ENCODE measurements around the gene DNAH3.
A peak's percentile ranks its signal among the peaks of the same experiment; 100 is the strongest.

DNAH3 gene

DNA sequence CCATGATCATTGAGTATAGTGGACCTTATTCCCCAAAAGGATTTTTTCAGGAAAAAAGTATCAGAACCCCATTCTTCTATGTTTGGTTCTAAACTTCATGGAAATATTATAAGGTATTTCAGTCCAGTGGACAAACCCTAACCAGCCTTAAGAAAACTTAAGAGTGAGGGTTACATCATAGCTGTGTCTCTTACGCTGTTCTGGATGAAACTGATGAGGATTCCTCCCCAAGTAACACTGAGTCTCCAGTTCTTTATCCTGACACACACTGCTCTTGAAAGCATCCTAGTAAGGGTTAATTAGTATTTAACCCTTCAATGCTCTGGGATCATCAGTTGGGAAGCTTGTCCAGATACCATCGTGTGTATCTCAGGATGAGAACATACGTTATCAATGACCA lies 245.1 kb downstream of the DNAH3 start:
- no peak for DNase-seq (ENCODE audit: low spot score)

DNA sequence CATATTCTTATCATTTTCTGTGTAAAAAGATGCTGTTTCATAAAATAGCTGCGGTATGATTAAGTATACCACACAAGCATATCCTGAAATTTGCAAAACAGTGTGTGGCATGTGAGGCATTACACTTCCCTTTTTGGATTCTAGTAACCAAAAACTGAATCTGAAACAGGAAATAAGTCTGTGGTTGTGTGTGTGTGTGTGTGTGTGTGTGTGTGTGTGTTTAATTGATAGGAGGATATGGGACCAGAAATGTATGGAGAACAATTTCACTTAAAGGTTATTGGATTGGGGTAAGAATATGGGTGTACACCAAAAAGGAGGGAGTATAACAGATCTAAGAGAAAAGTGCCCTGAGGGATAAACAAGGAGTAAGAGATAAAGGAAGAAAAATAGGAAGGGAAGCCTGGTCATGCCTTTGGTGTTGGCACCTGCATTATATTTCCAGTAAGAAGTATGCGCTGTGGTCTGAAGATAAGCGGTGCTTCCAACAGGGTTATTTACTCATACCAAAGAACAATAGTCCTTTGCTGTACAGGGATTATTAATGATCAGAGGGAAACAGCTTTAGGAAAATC lies 246.1 kb downstream of the DNAH3 start:
- peak; percentile 30 for DNase-seq (ENCODE audit: low spot score)

DNA sequence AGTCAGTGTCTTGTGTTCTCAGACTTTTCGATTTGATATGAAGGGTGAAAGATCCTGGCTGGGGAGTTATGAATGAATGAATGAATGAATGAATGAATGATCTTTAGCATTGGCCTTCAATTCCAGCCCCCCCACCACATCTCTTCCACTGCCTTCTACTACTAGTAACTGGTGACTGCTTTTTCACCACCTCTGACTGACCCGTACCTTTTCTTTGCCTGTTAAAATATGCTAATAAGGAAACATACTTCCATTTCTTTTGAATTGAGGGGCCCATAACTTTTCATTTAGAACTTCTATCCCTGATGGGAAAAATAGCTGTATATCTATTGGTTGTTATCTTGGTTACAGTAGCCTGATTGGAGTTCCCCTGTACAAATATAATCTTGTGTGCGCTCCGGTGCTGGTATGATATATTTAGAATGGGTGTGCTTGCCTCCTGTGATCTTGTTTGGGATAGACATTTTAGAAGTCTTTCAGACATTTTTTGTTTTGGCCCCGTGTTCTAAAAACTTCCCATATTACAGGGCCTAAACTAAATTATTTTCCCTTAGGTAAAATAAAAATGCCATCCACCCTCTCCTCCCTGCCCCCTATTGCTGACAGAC lies 246.6 kb downstream of the DNAH3 start:
- DNase-seq (ENCODE audit: low spot score) = no peak

DNA sequence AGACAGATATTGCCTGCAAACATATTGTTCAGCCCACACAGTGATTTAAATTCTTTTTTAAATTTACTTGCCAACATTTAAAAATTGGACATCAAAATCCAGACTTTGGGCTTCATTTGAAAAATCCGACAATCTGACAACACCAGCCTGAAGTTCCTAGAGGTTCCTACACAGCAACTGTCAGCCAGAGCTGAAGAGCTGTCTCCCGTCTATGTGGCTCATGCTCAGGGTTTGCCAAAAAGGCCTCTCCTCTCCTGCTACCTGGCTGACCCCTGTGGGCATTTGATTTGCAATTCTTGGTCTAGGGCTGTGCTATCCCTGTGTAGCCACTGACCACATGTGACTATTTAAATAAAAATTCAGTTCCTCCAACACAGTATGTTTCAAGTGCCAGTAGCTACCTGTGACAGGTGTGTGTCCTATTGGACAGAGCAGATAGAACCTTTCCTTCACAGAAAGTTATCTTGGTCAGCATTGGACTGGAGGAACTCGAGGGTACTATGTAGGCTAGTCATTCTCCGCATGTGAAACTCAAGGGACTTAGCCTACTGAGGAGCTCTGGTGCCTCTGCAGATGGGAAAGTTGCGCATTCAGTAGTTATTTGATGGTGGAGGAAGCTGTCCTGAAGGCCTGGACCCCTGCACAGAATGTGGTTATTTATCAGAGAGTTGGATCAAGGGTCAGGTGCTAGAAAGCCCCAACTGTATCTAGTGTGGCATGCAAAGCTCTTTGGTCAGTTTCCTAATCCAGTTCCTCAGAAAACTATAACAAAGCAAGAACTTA lies 247.3 kb downstream of the DNAH3 start:
- DNase-seq (ENCODE audit: low spot score) = no peak

DNA sequence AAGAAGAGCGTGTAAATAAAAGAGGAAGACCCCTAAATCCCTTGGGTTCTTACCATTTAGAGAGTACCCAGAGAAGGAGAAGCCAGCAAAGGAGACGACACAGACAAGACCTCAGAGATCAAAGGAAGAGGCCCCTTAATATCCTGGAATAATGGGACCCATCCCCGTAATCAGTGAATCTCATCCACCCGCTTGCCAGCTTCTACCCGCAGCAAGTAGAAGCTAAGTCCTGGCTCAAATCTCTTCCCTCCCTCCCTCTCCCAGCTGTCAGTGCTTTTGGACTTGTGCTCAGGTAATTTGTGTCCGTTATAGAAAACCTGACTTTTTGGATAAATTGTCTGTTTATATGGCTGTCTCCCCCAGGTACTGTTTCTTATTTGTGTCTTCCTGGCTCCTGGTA lies 248.2 kb downstream of the DNAH3 start:
- DNase-seq (ENCODE audit: low spot score) = no peak

DNA sequence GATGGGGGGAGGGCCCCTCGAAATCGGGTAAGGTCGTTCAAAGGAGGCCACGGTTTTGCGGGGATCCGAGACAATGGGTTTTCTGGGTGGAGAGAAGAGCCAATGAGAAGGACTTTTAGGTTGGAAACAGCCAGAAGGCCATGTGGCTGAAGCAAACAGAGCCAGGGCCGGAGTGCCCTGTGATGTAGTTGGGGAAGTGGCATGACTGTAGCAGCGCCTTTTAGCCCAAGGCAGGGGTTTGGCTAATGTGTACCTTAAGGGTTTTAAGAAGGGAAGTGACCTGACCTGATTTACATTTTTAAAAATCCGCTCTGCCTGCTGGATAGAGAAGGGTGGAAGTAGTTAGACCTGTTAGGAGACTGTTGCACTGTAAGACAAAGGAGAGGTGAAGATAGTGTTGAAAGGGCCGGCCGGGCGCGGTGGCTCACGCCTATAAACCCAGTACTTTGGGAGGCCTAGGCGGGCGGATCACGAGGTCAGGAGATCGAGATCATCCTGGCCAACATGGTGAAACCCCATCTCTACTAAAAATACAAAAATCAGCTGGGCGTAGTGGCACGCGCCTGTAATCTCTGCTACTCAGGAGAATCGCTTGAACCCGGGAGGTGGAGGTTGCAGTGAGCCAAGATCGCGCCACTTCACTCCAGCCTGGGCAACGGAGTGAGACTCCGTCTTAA lies 249.1 kb downstream of the DNAH3 start:
- peak; percentile 67 for DNase-seq (ENCODE audit: low spot score)

DNA sequence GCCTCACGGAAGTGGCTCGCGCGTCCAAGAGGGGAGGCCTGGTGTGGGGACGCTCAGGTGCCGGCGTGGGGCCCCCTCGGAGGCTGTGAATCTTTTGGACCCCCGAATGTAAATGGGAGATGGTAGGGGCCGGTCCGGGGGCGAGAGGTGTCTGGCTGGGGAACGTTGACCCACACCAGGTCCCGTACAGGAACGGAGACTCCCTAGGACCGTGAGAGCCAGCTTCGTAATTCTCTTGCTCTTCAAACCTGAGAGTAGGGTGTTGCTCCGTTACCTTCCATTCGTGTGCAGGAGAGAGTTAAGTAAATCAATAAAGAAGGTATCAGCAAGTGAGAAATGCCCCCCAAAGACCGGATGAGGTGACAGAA lies 249.6 kb downstream of the DNAH3 start:
- DNase-seq (ENCODE audit: low spot score) = no peak

DNA sequence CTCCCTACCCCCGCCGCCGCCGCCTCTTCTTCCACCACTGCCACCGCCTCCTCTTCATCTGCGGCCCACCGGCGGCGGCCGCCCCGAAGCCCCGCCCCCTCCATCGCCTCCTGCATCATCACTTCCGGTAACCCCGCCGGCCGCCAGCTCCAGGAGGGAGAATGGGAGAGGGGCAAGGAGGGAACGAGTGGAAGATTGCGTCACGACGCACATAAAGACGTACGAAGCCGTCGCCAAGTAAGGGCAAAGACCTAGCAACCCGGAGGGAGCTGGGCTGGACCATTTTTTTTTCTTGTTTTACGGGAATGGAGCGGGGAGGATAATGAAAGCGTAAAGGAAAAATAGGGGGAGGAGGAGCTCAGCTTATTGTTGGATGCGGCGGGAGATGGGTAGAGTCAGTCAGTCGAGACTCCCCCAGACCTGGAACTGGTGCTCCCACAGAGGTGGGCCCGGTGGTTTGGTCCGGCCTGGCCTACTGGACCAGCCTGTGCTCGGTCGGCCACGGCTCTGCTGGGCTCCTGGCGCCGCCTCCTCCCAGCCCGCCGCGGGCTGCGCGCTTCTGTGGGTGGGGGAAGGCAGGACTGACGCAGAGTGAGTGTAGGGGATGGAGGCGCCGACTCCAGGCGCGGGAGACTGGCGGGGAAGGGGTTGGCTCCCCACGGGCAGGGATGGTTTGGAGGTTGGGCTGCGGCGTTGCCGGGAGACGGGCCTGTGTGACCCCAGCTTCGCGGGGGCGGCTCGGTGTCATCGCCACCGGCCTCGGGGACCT lies 250.2 kb downstream of the DNAH3 start, which contains the start of the genes DCUN1D3 and LYRM1:
DCUN1D3 (minus strand) TSS at position 60 of the 769 bp plus-strand sequence. CDS start 37,820 bp downstream, outside the sequence.
LYRM1 (plus strand) TSS at position 473 of the 769 bp plus-strand sequence. CDS start 14,785 bp downstream, outside the sequence.
- DNase-seq (ENCODE audit: low spot score) = peak; percentile 97

DNA sequence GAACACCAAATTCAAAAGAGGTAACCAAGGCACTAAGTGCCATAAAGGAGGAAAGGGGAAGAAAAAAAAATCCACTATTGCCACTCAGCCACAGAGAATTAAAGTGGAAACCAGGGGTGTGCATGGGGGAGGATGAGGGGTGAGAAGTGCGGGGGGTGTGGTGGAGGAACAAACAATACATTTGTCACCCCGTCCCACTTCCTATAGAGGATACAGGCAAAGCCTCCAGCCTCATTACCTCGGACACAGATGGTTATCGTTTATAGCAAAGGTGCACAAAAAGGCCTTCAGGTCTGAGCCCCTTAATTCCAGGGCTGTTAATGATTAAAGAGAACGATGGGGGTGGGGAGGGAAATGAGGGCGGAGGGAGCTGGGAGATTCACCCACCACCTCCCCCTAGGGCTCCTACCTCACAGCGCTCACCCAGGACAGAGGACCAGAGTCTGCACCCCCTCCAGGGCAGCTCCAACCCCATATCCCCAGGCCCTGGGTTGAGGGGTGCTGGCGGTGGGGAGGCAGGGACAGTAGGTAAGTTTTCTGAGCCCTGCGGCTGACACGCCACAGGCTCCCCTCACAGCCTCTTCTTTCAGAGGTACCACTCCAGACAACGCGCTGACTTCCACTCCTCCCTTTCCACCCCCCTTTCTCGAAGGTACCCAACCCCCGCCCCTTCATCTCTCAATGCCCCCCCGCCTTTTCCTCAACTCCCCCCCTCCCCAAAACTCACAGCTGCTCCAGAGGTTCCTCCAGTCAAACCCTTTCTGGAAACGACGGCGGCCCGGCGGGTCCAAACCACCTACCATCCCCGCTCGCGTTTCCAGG lies 251.0 kb downstream of the DNAH3 start:
- DNase-seq (ENCODE audit: low spot score) = no peak

DNA sequence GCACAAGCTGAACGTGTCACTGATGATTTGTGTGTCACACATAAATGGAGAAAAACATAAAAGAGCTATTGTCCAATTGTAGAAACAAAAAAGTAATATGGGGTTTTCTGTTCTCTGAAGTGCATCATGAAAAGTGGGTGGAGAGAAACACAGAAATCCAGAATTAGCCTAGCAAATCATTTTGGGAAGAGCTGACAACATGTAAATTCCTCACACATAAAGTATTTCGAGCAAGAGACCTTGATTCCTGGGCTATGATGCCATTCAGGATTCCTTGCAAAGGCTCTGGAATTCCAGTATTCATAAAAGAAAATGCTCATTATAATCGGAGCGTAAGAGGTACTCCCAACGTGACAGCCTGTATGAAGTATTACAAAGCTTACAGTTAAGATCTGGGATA lies 251.6 kb downstream of the DNAH3 start:
- no peak for DNase-seq (ENCODE audit: low spot score)

DNA sequence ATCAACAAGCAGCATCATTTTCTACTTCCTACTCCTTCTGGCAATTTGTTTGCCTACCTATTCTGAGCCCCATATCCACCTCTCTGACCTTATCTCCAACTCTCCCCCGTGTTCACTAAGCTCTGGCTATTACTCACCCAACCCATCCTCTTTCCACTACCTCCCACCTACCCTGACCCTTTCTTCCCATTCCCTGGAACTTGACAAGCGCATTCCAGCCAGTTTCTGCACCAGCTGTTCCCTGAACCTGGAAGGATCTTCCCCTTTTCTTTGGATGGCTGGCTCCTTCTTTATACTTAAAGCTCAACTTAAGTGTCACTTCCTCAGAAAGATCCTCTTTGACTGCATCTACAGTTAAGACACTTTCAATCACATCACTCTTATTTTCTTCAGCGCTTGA lies 252.7 kb downstream of the DNAH3 start:
- no peak for DNase-seq (ENCODE audit: low spot score)

DNA sequence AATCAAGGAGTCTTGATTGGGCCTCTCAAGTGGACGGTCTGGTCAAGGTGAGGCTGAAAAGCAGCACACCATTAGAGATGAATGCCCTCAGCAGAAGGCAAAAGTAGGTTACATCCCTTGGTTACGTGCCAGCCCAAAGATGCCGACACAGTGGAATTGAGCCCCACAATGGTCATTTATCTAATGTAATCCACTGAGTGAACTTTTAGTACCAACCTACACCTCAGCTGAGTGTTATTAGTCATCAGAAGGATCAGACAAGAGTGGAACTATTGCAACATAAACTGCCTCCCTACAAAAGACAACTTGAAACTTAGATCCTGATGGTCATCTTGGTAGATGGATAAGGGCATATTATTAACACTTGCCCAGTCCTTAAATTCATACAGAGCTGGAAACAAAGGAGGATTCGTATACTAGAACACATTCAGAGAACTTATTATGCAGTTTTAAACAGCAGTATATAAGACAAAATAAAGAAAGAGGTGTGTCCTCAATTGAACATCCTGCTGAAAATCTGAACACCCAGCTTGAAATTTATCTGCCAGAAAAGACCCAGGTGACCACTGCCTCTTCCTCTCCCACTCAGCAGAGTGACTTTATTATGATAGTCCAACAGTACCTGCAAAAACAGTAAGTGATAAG lies 253.3 kb downstream of the DNAH3 start:
- no peak for DNase-seq (ENCODE audit: low spot score)

DNA sequence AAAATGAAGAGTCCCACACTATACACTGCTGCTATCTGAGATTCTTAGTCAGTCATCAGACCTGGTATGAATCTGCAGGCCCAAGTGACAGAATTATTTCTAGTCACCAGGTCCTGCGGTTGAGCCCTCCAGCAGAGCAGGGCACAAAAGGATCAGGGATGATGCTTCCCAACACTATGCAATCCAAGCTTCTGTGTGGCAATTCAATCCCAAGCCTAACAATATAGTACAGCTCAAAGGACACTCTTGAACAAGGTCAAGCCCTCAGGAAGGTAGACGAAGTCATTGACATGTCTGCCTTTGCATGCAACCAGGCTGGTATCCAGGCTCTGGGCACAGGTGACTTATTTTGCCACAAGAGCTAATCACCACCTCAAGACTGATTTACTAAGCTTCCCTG lies 256.3 kb downstream of the DNAH3 start:
- DNase-seq (ENCODE audit: low spot score) = no peak

DNA sequence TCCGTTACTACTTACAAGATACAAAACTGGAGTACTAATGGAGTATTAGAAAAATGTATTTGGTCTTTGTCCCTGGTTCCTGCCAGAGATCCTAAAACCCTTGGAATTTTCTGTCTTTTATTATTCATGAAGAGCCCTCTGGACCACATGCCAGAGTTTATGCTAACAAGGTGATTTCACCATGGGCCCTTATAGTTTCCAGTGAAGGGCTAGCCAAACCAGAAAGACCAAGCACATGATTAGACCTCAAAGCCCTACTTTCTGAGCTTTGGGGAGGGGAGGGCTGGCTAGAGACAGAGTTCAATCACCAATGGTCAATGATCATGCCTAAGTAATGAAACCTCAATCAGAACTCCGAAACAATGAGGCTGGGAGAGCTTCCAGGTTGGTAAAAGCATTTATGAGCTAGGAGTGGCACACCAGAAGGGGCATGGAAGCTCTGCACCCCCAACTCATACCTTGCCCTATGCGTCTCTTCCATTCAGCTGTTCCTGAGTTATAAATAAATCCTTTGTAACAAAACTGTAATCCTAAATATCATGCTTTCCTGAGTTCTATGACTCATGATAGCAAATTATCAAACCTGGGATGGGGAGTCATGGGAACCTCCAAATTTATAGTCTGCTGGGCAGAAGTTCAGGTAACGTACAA lies 260.9 kb downstream of the DNAH3 start:
- no peak for DNase-seq (ENCODE audit: low spot score)

DNA sequence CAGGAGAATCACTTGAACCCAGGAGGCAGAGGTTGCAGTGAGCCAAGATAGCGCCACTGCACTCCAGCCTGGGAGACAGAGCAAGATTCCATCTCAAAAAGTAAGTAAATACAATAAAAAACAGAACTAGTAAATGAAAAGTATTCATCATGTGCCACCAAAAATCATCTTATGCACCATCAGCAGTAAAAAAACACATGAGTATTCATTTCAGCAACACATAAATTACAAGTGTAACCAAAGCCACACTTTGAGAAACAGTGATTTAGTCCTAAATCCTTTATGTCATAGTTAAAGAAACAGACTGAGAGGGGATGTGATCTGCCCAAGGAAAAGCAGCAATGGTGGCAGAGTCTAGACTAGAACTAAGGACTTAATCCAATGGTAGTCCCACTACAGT lies 263.4 kb downstream of the DNAH3 start:
- no peak for DNase-seq (ENCODE audit: low spot score)

DNA sequence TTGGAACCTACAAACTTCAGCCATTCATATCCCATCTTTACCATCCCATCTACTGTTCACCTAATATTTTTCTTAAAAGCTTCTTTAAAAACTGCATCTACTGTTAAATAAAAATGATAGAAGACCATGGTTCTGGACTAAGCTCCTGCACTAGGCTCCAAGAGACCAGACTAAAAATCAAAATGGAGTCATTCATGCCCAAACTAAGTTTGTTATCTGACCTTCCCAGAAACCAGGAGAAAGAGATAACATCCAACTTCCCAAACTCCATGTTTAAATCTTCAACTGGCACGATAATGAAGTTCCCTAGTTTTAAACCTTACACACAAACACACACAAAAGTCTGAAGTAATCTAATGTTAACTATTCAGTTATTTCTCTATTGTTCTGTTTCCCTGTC lies 264.3 kb downstream of the DNAH3 start:
- DNase-seq (ENCODE audit: low spot score) = no peak

DNA sequence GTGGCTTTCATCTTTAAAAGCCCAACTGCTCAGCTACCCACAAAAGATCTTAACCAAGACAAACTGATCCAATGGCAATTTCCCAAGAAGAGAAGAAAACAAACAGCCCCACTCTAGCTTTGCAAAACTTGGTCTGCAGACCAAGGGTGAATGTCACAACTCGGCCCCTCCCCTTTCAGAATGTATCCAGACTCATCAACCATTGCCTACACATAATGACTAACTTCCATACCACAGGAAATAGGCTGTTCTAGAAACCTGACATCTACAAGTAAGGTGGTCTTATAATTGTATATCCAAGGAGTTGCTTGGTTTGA lies 266.4 kb downstream of the DNAH3 start:
- no peak for DNase-seq (ENCODE audit: low spot score)

DNA sequence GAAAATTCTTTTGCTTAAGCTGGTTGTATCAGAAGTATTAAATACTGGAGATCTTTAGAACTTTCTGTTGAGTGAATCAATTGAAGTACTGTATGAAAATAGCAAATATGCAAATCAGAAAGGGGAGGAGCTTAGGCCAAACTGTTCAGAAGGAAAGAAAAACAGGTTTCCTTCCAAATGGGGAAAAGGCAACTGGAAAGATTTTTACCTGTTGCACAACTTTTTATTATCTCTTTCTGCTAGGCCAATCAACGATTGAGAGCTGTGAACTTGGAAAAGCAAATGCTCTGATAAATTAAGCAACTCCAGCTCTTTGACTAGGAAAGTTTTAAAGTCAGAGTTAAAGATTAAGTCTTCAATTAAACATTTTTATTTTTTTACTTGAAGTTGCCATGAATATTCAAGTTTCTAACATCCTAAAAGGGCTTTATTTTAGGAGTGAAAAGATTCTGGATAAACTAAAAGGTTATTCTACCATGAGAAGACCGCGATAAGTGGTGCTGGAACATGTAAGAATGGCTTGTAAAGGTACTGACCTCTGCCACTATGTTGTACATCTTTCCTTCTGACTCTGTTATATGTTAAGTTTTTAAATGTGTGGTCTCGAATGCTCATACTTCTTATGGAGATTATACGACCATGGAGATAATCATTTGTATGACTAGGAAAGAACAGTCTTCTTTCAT lies 266.9 kb downstream of the DNAH3 start:
- DNase-seq (ENCODE audit: low spot score) = no peak

Data from LoVo (cell line).